Activated T-cell treated with anti-CD3 and anti-CD28 coated beads, Interleukin-2, amount 50 U/mL, for 72 hours (primary cell): ENCODE results near the gene PHACTR3. TPM values are rescaled to one million over a fixed set of nuclear protein-coding genes. Genes with fewer than 3 reads are reported as not detected.

Experiments used
- ATAC-seq, 2 donors: fragments of 150-1000 bp; cut with Tn5 transposase; replicated peaks in 1 of 2; 2 replicates each; pipeline ENCODE4 v1.10.0; 2021; ENCODE audit warnings: moderate library complexity in 2 of 2, mild to moderate bottlenecking in 1 of 2
- DNase-seq, 2 donors: peaks; one replicate each; pipeline ENCODE4 v3.0.0; 2021 to 2022; ENCODE audit warnings: mixed read lengths in 1 of 2
- H3K27ac Mint-ChIP-seq: one replicate; pipeline ENCODE4 v1.8.0; 2022; ENCODE audit warnings: mild to moderate bottlenecking, moderate library complexity, mixed read lengths
- H3K27me3 Mint-ChIP-seq: one replicate; pipeline ENCODE4 v1.8.0; 2022; ENCODE audit warnings: low read depth, mixed read lengths
- H3K36me3 Mint-ChIP-seq, 2 donors: one replicate each; pipeline ENCODE4 v1.8.0; 2022; ENCODE audit warnings: mixed read lengths in 2 of 2, mild to moderate bottlenecking in 1 of 2; ENCODE audit not compliant: insufficient read depth in 2 of 2
- H3K4me1 Mint-ChIP-seq: one replicate; pipeline ENCODE4 v1.8.0; 2022; ENCODE audit warnings: low read depth, mixed read lengths
- H3K4me3 Mint-ChIP-seq, 2 donors: one replicate each; pipeline ENCODE4 v1.8.0; 2022; ENCODE audit warnings: mild to moderate bottlenecking in 2 of 2, mixed read lengths in 2 of 2, moderate library complexity in 2 of 2
- H3K9me3 Mint-ChIP-seq, 2 donors: one replicate each; pipeline ENCODE4 v1.8.0; 2022; ENCODE audit warnings: mixed read lengths in 2 of 2
- total RNA-seq, 2 donors: library from RNA; stranded (reverse); gene quantifications; one replicate each; pipeline ENCODE4 v1.2.3, GENCODE V29; 2022

The PHACTR3 gene
- total RNA-seq, 2 donors from 2014 or later: not detected

GRCh38 chr20:59819496-59820203 is 215.3 kb downstream of the PHACTR3 start:
- no peak for ATAC-seq
- no peak for DNase-seq
- Mint-ChIP-seq H3K9me3 (no peaks in the 10 kb centered on the region), H3K27ac (no peak overlapping the region), H3K27me3 (peaks cover 4% of the 10 kb centered on the region), H3K4me3 (no peak overlapping the region), H3K4me1 (no peaks in the 10 kb centered on the region), H3K36me3 (no peaks in the 10 kb centered on the region)

GRCh38 chr20:59820204-59821041 is 216.1 kb downstream of the PHACTR3 start:
- no peaks in the 10 kb centered on the region for H3K9me3 Mint-ChIP-seq
- H3K4me3 Mint-ChIP-seq: no peak overlapping the region
- peaks cover 4% of the 10 kb centered on the region for H3K27me3 Mint-ChIP-seq
- H3K36me3 Mint-ChIP-seq: no peaks in the 10 kb centered on the region
- ATAC-seq (no peak), DNase-seq (no peak)
- H3K4me1 Mint-ChIP-seq: no peaks in the 10 kb centered on the region
- H3K27ac Mint-ChIP-seq: no peak overlapping the region

DNA sequence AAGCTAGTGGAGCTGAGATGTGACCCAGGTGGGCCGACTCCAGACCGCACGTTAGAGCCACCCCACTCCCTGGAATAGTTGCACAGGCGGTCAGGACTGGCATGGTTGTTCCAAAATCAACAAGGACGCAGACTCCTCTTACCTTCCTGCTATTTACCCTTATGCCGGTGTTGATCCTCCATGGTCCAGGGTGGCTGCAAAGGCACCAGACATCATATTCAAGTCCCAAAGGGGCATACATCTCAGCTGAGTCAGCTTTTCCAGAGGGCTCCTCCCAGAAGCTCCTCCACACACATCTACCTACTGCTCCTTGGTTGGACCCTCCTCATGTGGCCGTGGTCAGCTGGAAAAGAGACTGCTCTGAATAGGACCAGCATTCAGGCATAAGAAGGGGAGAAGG is 216.9 kb downstream of the PHACTR3 start:
- Mint-ChIP-seq H3K4me3 (no peak overlapping the region), H3K27ac (no peak overlapping the region), H3K4me1 (no peaks in the 10 kb centered on the region), H3K27me3 (peaks cover 4% of the 10 kb centered on the region), H3K9me3 (no peaks in the 10 kb centered on the region), H3K36me3 (no peaks in the 10 kb centered on the region)
- ATAC-seq (no peak), DNase-seq (no peak)

DNA sequence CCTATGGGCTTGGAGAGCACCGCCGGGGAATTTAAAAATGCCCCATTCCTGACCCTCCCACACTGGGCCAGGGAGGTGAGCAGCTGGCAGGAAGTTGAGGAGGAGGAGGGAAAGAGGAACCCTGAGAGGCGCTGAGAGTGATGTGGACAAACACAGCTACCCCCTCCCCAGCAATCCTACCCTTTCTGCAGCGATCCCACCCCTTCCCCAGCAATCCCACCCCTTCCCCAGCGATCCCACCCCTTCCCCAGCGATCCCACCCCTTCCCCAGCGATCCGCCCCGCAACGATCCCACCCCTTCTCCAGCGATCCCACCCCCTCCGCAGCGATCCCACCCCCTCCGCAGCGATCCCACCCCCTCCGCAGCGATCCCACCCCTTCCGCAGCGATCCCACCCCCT is 217.4 kb downstream of the PHACTR3 start:
- Mint-ChIP-seq H3K36me3 (no peaks in the 10 kb centered on the region), H3K9me3 (no peaks in the 10 kb centered on the region), H3K27me3 (peaks cover 4% of the 10 kb centered on the region), H3K4me1 (no peaks in the 10 kb centered on the region), H3K27ac (no peak overlapping the region), H3K4me3 (no peak overlapping the region)
- ATAC-seq (no peak), DNase-seq (no peak)

- DNase-seq (no peak), ATAC-seq (no peak)
- no peak overlapping the region for H3K27ac Mint-ChIP-seq
Observed at GRCh38 chr20:59822291-59823029, 218.1 kb downstream of the PHACTR3 start.

DNA sequence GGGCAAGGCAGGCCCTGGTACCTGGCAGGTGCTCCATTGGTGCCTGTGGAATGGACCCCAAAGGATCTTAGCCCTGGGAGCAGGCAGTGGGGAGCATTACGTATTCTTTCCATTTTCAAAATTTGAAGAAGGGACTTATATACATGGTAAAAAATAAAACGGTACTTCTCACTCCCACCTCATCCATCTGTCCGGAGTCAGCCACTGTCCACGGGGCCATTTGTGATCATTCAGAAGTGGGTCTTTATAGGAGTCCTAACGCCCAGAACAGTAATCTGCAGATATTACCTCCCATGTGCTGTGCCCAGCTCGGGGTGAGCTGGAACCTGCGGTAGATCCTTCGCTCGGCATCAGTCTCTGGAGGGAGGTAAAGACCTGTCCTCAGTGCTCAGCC is 218.7 kb downstream of the PHACTR3 start:
- DNase-seq (no peak), ATAC-seq (no peak)
- Mint-ChIP-seq H3K27ac (no peak overlapping the region), H3K27me3 (peaks cover 4% of the 10 kb centered on the region), H3K36me3 (no peaks in the 10 kb centered on the region), H3K9me3 (no peaks in the 10 kb centered on the region), H3K4me1 (no peaks in the 10 kb centered on the region), H3K4me3 (no peak overlapping the region)

More at GRCh38 chr20:59822291-59823029, 218.1 kb downstream of the PHACTR3 start:
- Mint-ChIP-seq H3K4me3 (no peak overlapping the region), H3K4me1 (no peaks in the 10 kb centered on the region), H3K36me3 (no peaks in the 10 kb centered on the region), H3K27me3 (peaks cover 4% of the 10 kb centered on the region), H3K9me3 (no peaks in the 10 kb centered on the region)

DNA sequence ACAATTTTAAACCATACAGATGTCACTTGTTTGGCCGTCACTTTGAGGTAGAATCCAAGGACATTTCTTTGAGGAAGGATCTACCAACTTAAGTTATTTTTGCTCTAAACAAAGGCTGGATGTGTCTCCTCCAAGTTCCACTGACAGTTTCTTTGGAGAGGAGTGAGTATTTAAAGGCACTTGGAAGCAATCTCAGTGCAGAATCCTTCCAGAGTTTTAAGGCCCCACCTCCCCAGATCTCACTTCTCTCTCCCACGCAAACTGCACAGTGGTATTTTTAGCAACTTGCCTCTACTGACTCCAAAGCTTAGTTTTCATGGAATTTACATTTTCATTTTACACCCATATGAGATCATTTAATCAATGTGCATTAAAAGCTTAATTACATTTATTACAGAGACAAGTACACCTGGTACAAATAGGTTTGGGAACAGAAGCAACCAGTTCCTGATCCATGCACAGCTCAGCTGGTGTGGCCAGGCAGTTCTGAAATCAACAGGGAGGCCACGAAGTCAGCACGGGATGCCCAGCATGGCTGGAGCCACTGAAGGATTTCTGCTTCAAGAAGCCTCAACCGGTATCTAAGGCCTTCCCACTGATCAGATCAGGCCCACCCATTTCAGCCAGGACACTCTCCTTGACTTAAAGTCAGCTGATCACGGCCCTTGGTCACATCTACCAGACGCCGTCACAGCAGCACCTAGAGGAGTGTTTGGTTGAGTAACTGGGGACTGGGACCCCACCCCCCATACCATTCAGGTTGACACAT is 219.3 kb downstream of the PHACTR3 start:
- no peak overlapping the region for H3K27ac Mint-ChIP-seq
- DNase-seq: no peak

DNA sequence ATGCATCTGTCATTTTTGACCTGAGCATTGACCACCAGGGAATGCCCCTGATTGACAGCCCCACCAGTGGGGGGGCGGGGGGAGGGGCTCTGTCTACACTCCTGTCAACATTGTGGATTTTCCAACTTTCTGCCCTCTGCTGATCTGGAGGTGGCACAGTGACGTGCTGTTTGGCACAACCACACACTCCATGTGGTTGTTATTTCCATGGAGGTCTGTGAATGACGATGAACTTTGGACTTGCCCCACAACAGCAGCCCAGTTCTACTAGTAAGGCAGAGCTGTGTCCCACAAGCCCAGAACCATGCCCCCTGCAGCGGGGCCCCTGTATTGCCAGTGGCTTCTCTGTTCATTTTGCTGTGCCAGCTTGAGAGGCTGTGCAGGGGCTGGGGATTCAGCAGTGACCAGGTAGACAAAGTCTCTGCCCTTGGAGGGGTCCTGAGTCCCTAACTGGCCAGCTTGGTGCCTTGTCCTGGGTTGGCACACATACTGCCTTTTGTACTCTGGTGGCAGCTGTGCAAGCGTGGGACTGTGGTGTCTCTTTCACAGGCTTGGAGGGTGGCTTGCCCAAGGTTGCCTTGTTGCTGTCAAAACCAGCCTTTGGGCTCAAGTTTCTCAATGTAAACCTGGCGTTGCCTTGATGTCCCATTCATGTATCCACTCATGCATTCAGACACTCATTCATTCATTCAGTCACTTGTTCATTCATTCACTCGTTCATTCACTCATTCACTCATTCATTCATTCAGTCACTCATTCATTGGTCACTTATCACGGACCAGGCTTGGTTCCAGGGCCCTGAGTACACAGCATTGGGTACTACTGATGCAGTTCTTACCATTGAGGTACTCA is 220.6 kb downstream of the PHACTR3 start:
- Mint-ChIP-seq H3K27ac (no peak overlapping the region), H3K4me1 (no peaks in the 10 kb centered on the region), H3K4me3 (no peak overlapping the region), H3K36me3 (no peaks in the 10 kb centered on the region), H3K9me3 (no peaks in the 10 kb centered on the region), H3K27me3 (peaks cover 6% of the 10 kb centered on the region)
- DNase-seq: no peak
- no peak for ATAC-seq

More for the DNA sequence above, 219.3 kb downstream of the PHACTR3 start:
- Mint-ChIP-seq H3K4me1 (no peaks in the 10 kb centered on the region), H3K36me3 (no peaks in the 10 kb centered on the region), H3K4me3 (no peak overlapping the region), H3K9me3 (no peaks in the 10 kb centered on the region), H3K27me3 (peaks cover 4% of the 10 kb centered on the region)
- ATAC-seq: no peak

DNA sequence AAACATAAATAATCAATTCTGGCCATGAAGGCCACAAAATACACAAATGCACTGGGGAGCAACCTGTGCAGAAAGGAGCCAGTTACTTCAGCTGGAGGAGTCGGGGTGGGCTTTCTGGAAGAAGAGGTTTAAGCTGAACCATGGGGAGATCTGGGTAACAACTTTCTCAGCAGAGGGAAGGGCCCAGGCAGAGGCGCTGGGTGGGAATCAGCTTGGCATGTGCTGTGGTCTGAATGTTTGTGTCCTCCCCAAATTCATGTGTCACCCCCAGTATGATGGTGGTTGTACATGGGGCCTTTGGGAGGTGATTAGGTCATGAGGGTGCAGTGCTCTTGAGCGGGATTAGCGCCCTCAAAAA is 221.2 kb downstream of the PHACTR3 start:
- no peak overlapping the region for H3K4me3 Mint-ChIP-seq
- H3K27me3 Mint-ChIP-seq: peaks cover 10% of the 10 kb centered on the region

DNA sequence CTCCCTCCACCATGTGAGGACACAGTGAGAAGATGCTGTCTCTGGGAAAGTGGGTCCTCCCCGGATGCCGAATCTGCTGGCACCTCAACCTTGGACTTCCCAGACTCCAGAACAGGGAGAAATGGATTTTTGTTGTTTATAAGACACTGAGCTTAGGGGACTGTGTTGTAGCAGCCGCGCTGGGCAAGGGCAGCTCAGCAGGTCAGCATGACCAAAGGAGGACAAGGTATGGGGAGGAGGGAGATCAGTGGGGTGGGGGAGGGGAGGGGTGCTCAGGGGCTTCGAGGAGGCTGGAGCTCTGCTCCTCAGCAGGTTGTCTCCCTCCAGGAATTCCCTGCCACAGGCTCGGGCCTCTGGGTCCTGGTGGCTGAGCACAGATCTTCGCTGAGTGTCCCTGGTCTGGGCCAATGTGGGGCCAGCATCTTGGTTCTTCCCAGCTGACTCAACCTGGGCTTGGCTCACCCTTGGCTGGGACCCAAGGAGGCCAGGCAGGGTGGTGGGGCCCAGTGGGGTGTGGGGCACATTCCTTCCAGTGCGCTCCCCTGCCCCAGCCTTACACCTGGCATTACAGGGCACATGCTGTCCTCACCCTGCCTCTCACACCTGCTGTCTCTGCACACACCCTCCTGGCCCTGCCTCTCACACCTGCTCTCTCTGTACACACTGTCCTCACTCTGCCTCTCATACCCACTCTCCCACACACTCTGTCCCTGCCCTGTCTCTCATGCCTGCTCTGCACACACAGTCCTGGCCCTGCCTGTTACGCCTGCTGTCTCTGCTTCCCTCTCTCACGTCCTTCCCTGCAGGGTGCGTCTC is 221.8 kb downstream of the PHACTR3 start:
- Mint-ChIP-seq H3K27me3 (peaks cover 8% of the 10 kb centered on the region), H3K27ac (no peak overlapping the region), H3K4me1 (no peaks in the 10 kb centered on the region), H3K9me3 (no peaks in the 10 kb centered on the region), H3K36me3 (no peaks in the 10 kb centered on the region), H3K4me3 (no peak overlapping the region)
- no peak for ATAC-seq
- no peak for DNase-seq

More for the DNA sequence above, 221.2 kb downstream of the PHACTR3 start:
- DNase-seq (no peak), ATAC-seq (no peak)
- no peaks in the 10 kb centered on the region for H3K4me1 Mint-ChIP-seq
- H3K36me3 Mint-ChIP-seq: no peaks in the 10 kb centered on the region
- H3K27ac Mint-ChIP-seq: no peak overlapping the region
- no peaks in the 10 kb centered on the region for H3K9me3 Mint-ChIP-seq

DNA sequence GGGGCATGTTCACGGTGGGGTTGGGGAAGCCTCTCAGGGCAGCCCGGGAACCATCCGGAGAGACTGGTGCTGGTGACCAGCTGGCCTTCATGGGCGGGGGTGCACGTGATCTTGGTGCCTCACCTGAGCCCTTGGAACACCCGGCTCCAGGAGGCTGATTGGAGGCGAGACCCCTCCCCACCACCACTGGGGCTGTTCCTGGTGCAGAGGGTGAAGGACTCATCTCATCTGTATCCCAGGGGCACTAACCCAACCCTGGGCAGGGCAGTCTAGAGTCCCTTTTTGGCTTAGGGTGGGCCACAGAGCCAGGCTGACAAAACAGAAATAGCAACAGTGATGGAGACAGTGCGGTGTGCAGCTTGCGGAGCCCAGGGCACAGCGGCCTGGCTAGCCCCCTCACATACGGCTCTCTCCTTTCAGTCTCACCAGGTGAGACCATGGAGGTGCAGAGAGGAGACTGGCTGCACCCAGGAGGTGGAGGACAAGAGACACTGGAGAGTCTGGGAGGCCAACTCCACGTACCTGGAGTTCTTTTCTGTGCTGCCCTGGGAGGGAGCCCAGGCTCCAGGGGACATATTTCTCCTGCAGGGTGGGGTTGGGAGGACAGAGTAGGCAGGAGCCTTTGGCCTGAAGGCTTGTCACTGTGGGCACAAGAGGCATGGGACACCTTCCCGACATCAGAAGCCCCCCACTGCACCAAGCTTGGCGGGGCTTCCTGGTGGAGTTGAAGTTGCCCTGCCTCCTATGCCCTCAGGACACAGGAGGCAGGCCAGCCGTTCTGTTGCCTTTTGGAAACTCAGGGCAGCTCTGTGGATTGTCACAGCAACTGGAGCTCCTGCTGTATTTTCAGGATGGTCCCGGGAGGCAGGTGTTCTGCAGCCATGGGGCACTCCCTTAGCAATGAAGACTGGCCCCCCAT is 223.1 kb downstream of the PHACTR3 start:
- no peak overlapping the region for H3K27ac Mint-ChIP-seq

More for the DNA sequence above, 223.1 kb downstream of the PHACTR3 start:
- no peaks in the 10 kb centered on the region for H3K4me1 Mint-ChIP-seq
- no peaks in the 10 kb centered on the region for H3K9me3 Mint-ChIP-seq
- peaks cover 8% of the 10 kb centered on the region for H3K27me3 Mint-ChIP-seq
- H3K36me3 Mint-ChIP-seq: no peaks in the 10 kb centered on the region
- ATAC-seq (no peak), DNase-seq (no peak)
- no peak overlapping the region for H3K4me3 Mint-ChIP-seq
